Measurements from ENCODE around the gene CTXN2. TPM values are rescaled to one million over a fixed set of nuclear protein-coding genes. Genes with fewer than 3 reads are reported as not detected.

The CTXN2 gene
- total and polyA plus RNA-seq, 10 of the 15 experiments (the other 5 are each of a cell fraction or from before 2014, with no cell fraction given), result 0.01 to 0.09 TPM; not detected in 8

DNA sequence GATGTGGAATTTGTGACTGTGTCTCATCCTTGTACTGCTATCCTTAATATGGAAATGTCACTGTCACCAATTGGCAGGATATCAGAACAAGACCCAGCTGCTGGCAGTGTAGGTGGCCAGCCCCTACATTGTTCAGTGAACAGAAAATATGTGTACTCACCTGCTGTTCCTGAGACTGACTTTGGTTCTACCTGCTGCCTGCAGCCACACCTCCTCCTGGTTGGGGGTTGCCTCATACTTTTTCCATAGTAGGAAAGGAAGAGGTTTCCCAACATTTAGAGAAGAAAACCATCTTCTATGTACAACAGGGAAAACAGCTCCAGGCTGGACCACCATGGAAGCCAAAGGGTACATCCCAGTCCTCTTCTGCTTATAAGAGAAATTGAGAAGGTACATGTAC, 50.5 kb downstream of the CTXN2 start:
- Histone ChIP-seq H2AFZ (ENCODE audit: control insufficient read depth, low read depth, low read length) (no peak overlapping the region), H3K79me2 (ENCODE audit: control insufficient read depth, insufficient read depth, low read length) (no peaks in the 10 kb centered on the region), H3K4me1 (ENCODE audit: control insufficient read depth, insufficient read depth, low read length) (no peaks in the 10 kb centered on the region), H3K27me3 (replicated peaks in 1 of 2; ENCODE audit: control insufficient read depth in 2 of 2, insufficient read depth in 2 of 2, low read length in 1 of 2) (no peaks in the 10 kb centered on the region; a peak in 1 of 4 replicates), H3K4me3 (no peak overlapping the region), H3K9ac (ENCODE audit: control insufficient read depth, insufficient read depth, low read length) (no peak overlapping the region), H3K36me3 (ENCODE audit: control insufficient read depth in 2 of 2, insufficient read depth in 2 of 2, low read length in 1 of 2) (no peaks in the 10 kb centered on the region), H4K20me1 (ENCODE audit: control insufficient read depth, insufficient read depth) (no peaks in the 10 kb centered on the region), H3K27ac (ENCODE audit: control insufficient read depth, insufficient read depth) (no peak overlapping the region), H3K9me3 (replicated peaks; ENCODE audit: control insufficient read depth, insufficient read depth, low read length) (no peaks in the 10 kb centered on the region), H3K4me2 (ENCODE audit: control insufficient read depth, insufficient read depth) (no peak overlapping the region)
- TF ChIP-seq SREBF1 (IDR thresholded peaks at IDR 0.05; ENCODE audit: low read length) (no peak), PAX8 (IDR thresholded peaks at IDR 0.05) (no peak), RUNX3 (IDR thresholded peaks at IDR 0.05; ENCODE audit: low read length) (no peak), CBX3 (IDR thresholded peaks at IDR 0.05; ENCODE audit: borderline replicate concordance, low read depth) (no peak), CREB1 (IDR thresholded peaks at IDR 0.05; ENCODE audit: low read depth) (no peak), FOXK2 (IDR thresholded peaks at IDR 0.05) (no peak), EGR1 (IDR thresholded peaks at IDR 0.05; ENCODE audit: borderline replicate concordance in 1 of 2, low read depth in 2 of 2, low read length in 2 of 2) (no peak), IRF3 (IDR thresholded peaks at IDR 0.05) (no peak), ATF7 (IDR thresholded peaks at IDR 0.05; ENCODE audit: low read depth) (no peak), DPF2 (IDR thresholded peaks at IDR 0.05) (no peak), JUNB (IDR thresholded peaks at IDR 0.05) (no peak)
- TF ChIP-seq, protein P1, sequence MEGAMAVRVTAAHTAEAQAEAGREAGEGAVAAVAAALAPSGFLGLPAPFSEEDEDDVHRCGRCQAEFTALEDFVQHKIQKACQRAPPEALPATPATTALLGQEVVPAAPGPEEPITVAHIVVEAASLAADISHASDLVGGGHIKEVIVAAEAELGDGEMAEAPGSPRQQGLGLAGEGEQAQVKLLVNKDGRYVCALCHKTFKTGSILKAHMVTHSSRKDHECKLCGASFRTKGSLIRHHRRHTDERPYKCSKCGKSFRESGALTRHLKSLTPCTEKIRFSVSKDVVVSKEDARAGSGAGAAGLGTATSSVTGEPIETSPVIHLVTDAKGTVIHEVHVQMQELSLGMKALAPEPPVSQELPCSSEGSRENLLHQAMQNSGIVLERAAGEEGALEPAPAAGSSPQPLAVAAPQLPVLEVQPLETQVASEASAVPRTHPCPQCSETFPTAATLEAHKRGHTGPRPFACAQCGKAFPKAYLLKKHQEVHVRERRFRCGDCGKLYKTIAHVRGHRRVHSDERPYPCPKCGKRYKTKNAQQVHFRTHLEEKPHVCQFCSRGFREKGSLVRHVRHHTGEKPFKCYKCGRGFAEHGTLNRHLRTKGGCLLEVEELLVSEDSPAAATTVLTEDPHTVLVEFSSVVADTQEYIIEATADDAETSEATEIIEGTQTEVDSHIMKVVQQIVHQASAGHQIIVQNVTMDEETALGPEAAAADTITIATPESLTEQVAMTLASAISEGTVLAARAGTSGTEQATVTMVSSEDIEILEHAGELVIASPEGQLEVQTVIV (IDR thresholded peaks at IDR 0.05; ENCODE audit: borderline replicate concordance, partially characterized antibody), result no peak
- TF ChIP-seq, protein P2, sequence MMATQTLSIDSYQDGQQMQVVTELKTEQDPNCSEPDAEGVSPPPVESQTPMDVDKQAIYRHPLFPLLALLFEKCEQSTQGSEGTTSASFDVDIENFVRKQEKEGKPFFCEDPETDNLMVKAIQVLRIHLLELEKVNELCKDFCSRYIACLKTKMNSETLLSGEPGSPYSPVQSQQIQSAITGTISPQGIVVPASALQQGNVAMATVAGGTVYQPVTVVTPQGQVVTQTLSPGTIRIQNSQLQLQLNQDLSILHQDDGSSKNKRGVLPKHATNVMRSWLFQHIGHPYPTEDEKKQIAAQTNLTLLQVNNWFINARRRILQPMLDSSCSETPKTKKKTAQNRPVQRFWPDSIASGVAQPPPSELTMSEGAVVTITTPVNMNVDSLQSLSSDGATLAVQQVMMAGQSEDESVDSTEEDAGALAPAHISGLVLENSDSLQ (IDR thresholded peaks at IDR 0.05), result no peak
- ChIA-PET CTCF (no interaction called here), RAD21 (ENCODE audit: unreplicated experiment) (no interaction called here), POLR2A (no interaction called here), SMC1A (ENCODE audit: uncharacterized antibody, unreplicated experiment) (no interaction called here)
- no peak for FAIRE-seq
- no peak for DNase-seq (ENCODE audit: low read depth, low spot score)
- ATAC-seq, result no peak
- in situ Hi-C loops (cut with MboI), result no loop called here
- BruUV-seq (replicated peaks), result no TSS peak
- intact Hi-C loops (cut with micrococcal nuclease; ENCODE audit: unreplicated experiment), result no loop called here
